Muscle of leg (tissue), 11 donors: ENCODE results near the gene ZNF776. TPM values are rescaled to one million over a fixed set of nuclear protein-coding genes. Genes with fewer than 3 reads are reported as not detected.
"Not testable (repeated sequence)": the region's sequence is repeated elsewhere in the genome, so short reads cannot be mapped to it uniquely, and the experiment has no call there.

ENCODE experiments used
- DNase-seq: peaks from one replicate; pipeline ENCODE4 v3.0.0; 2013
- H3K27ac ChIP-seq: one replicate; pipeline ENCODE4 v1.5.1; 2013; ENCODE audit warnings: mild to moderate bottlenecking, low read length, control low read depth
- H3K27me3 ChIP-seq: one replicate; pipeline ENCODE4 v1.6.1; 2013; ENCODE audit warnings: low read length; ENCODE audit not compliant: control insufficient read depth, insufficient read depth
- H3K36me3 ChIP-seq: one replicate; pipeline ENCODE4 v1.6.1; 2013; ENCODE audit warnings: low read length; ENCODE audit not compliant: control insufficient read depth, insufficient read depth
- H3K4me1 ChIP-seq: one replicate; pipeline ENCODE4 v1.6.1; 2013; ENCODE audit warnings: low read length; ENCODE audit not compliant: control insufficient read depth, insufficient read depth
- H3K4me3 ChIP-seq: one replicate; pipeline ENCODE4 v1.5.1; 2013; ENCODE audit warnings: low read length, control low read depth
- H3K9me3 ChIP-seq: replicated peaks from 2 replicates; pipeline ENCODE4 v1.6.1; 2013; ENCODE audit warnings: low read depth, low read length; ENCODE audit not compliant: control insufficient read depth
- WGBS: methylation state at CpG from one replicate; pipeline ENCODE4 v1.1.5; 2013; ENCODE audit warnings: missing lambda C conversion rate; ENCODE audit not compliant: insufficient coverage; 5-methylcytosine and 5-hydroxymethylcytosine counted together
- polyA plus RNA-seq, 8 donors: library from polyadenylated mRNA; unstranded; fragments of 120-200 nt; gene quantifications; one replicate each; pipeline versions ENCODE4 v1.2.1 to v1.2.3, GENCODE V29; 2013; ENCODE audit warnings: inconsistent platforms in 1 of 8, low replicate concordance in 1 of 8; ENCODE audit not compliant: insufficient read length in 8 of 8, insufficient read depth in 1 of 8
- total RNA-seq: library from RNA; stranded (reverse); fragments of 120-200 nt; gene quantifications from one replicate; pipeline ENCODE4 v1.2.4, GENCODE V29; 2013

Gene ZNF776
- total and polyA plus RNA-seq, 9 donors: 12.3 to 18.5 (median 13.3) TPM

DNA sequence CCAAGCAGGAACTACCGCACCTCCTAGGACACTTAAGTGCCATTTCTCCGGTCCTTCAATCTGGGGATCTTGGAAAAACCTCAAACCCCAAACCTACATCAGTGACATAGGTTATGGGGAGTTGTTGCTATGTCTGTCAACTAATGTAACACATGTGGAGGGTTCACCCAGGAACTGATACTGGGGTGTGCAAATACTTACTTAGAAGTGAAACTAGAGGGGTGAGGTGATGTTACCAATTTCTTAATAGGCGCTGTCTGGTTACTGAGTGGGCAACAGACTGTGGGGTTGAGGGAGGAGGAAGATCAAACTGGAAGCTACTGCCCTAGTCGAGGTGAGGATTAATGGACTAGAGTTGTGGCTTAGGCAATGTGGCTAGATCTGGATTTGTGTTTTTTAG, 24.8 kb downstream of the ZNF776 start:
- H3K4me1 ChIP-seq: peaks cover 7% of the 10 kb centered on the region
- peaks cover 46% of the 10 kb centered on the region for H3K9me3 ChIP-seq
- no peaks in the 10 kb centered on the region for H3K27me3 ChIP-seq
- no peak for DNase-seq
- H3K36me3 ChIP-seq: peaks cover 44% of the 10 kb centered on the region
- 100% methylated on average over 2 of the region's 4 CpGs for WGBS
- H3K27ac ChIP-seq: no peak overlapping the region
- H3K4me3 ChIP-seq: no peak overlapping the region

- no peak overlapping the region for H3K27ac ChIP-seq
- no peak for DNase-seq
- no peak overlapping the region for H3K4me3 ChIP-seq
- peaks cover 63% of the 10 kb centered on the region for H3K36me3 ChIP-seq
- WGBS: 94% methylated on average over 3 of the region's 3 CpGs
- H3K9me3 ChIP-seq: peaks cover 65% of the 10 kb centered on the region
- no peaks in the 10 kb centered on the region for H3K27me3 ChIP-seq
- H3K4me1 ChIP-seq: peaks cover 7% of the 10 kb centered on the region
These were observed 26.9 kb downstream of the ZNF776 start for GRCh38 chr19:57773488-57773887.

DNA sequence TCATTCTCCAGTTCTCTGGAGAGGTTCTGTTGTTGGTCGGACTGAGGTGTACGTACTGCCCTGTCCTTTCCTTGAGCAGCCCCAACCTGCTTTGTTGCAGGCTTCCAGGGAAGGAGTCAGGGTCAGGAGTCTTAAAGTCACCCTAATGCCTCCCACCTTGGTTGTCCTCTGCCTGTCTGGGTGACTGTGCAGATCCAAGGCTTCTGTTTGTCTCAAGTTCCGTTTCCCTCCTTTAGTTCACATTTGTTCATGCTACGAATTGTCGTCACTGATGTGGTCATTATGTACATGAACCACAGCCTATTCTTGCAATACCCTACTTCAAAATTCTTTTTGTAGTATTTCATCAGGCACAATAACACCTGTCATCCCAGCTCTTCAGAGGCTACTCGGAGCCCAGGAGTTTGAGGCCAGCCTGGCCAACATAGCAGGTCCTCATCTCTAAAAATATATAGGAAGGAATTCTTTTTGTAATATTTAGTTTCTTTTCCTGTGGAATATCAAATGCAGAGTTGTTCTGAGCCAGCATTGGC, 30.2 kb downstream of the ZNF776 start:
- peaks cover 78% of the 10 kb centered on the region for H3K36me3 ChIP-seq
- no peaks in the 10 kb centered on the region for H3K27me3 ChIP-seq
- H3K4me3 ChIP-seq: no peak overlapping the region
- peaks cover 85% of the 10 kb centered on the region for H3K9me3 ChIP-seq
- H3K4me1 ChIP-seq: no peaks in the 10 kb centered on the region
- no peak overlapping the region for H3K27ac ChIP-seq
- DNase-seq: no peak
- WGBS: 90% methylated on average over 5 of the region's 6 CpGs

DNA sequence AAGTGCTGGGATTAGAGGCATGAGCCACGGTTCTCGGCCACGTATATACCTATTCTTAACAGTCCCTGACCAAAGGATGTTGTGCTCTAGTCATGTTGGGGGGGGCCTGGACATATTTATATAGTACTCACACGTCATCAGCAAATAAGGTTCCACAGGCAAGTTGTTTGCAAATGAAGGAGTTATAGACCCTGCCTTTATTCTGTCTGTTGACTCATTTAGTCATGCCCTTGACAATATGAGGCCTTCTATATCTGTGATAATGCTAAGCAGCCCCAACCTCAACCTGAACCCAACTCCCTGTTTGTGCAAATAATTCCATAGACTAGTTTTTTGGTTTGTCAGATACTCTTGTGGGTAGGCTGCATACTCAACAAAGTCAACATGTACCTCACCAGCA, 31.7 kb downstream of the ZNF776 start:
- Histone ChIP-seq H3K27ac (no peak overlapping the region), H3K27me3 (no peaks in the 10 kb centered on the region), H3K4me3 (no peak overlapping the region), H3K36me3 (peaks cover 66% of the 10 kb centered on the region), H3K4me1 (no peaks in the 10 kb centered on the region), H3K9me3 (peaks cover 72% of the 10 kb centered on the region)
- no peak for DNase-seq
- no CpG with 5 or more reads among the region's 4 CpGs for WGBS

- H3K9me3 ChIP-seq: peaks cover 70% of the 10 kb centered on the region
These were observed 32.7 kb downstream of the ZNF776 start for GRCh38 chr19:57779220-57779845.

GRCh38 chr19:57786286-57786685, 39.7 kb downstream of the ZNF776 start:
- H3K27me3 ChIP-seq: no peaks in the 10 kb centered on the region
- WGBS: 89% methylated on average over 33 of the region's 38 CpGs
- H3K36me3 ChIP-seq: peaks cover 24% of the 10 kb centered on the region
- H3K9me3 ChIP-seq: peaks cover 65% of the 10 kb centered on the region
- H3K4me3 ChIP-seq: no peak overlapping the region
- DNase-seq: no peak
- no peaks in the 10 kb centered on the region for H3K4me1 ChIP-seq
- no peak overlapping the region for H3K27ac ChIP-seq

More at GRCh38 chr19:57779220-57779845, 32.7 kb downstream of the ZNF776 start:
- peaks cover 60% of the 10 kb centered on the region for H3K36me3 ChIP-seq
- H3K4me1 ChIP-seq: no peaks in the 10 kb centered on the region
- no CpG with 5 or more reads among the region's 10 CpGs for WGBS
- H3K27ac ChIP-seq: no peak overlapping the region
- no peak for DNase-seq
- H3K4me3 ChIP-seq: no peak overlapping the region
- H3K27me3 ChIP-seq: no peaks in the 10 kb centered on the region

DNA sequence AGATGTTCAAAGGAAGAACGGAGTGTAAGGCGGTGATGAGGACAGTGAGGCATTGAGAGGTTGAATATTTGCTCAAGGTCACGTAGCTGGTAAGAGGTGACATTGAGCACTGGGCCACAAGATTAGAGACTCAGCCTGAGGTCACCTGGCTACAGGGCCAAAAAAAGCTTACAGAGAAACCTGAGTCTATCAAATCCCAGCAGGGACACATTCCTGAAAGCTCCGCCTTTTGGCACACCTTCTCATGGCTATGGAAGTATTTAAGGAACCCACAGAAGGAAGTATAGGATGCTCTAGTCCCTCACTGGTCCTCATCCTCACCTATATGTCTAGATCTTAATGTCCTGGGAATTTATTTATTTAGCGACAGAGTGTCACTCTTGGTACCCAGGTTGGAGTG, 40.3 kb downstream of the ZNF776 start:
- peaks cover 65% of the 10 kb centered on the region for H3K9me3 ChIP-seq
- no peaks in the 10 kb centered on the region for H3K27me3 ChIP-seq
- no peak overlapping the region for H3K27ac ChIP-seq
- DNase-seq: no peak
- H3K4me1 ChIP-seq: no peaks in the 10 kb centered on the region
- peaks cover 24% of the 10 kb centered on the region for H3K36me3 ChIP-seq
- H3K4me3 ChIP-seq: no peak overlapping the region
- WGBS: 97% methylated on average over 3 of the region's 5 CpGs

GRCh38 chr19:57788114-57788692, 41.6 kb downstream of the ZNF776 start:
- no peak overlapping the region for H3K27ac ChIP-seq
- no peaks in the 10 kb centered on the region for H3K4me1 ChIP-seq
- H3K4me3 ChIP-seq: no peak overlapping the region
- H3K27me3 ChIP-seq: no peaks in the 10 kb centered on the region
- H3K9me3 ChIP-seq: peaks cover 72% of the 10 kb centered on the region
- DNase-seq: no peak
- H3K36me3 ChIP-seq: peaks cover 29% of the 10 kb centered on the region

GRCh38 chr19:57789288-57789687, 42.7 kb downstream of the ZNF776 start:
- no CpG with 5 or more reads among the region's 4 CpGs for WGBS
- Histone ChIP-seq H3K4me3 (no peak overlapping the region), H3K4me1 (no peaks in the 10 kb centered on the region), H3K36me3 (peaks cover 29% of the 10 kb centered on the region), H3K27ac (no peak overlapping the region), H3K27me3 (no peaks in the 10 kb centered on the region), H3K9me3 (peaks cover 67% of the 10 kb centered on the region)
- DNase-seq: no peak

GRCh38 chr19:57796580-57796979, 50.0 kb downstream of the ZNF776 start:
- H3K27me3 ChIP-seq, H3K4me1 ChIP-seq, DNase-seq, H3K9me3 ChIP-seq, H3K27ac ChIP-seq, H3K4me3 ChIP-seq: not testable (repeated sequence)
- peaks cover 18% of the 10 kb centered on the region for H3K36me3 ChIP-seq
- no CpG with 5 or more reads among the region's 1 CpG for WGBS
